Vein endothelial cell (primary cell): ENCODE results near the gene MESP1. TPM values are rescaled to one million over a fixed set of nuclear protein-coding genes. Genes with fewer than 3 reads are reported as not detected.

Experiments
- small RNA-seq: library from RNA; depleted of rRNA; stranded (forward); fragments of <200 nt; gene quantifications from one replicate; pipeline ENCODE3, GENCODE V24; 2012
- total RNA-seq: library from RNA; depleted of rRNA; stranded (reverse); fragments of >200 nt; gene quantifications from 2 replicates; pipeline ENCODE4 v1.2.3, GENCODE V29; 2012

Gene MESP1, protein sequence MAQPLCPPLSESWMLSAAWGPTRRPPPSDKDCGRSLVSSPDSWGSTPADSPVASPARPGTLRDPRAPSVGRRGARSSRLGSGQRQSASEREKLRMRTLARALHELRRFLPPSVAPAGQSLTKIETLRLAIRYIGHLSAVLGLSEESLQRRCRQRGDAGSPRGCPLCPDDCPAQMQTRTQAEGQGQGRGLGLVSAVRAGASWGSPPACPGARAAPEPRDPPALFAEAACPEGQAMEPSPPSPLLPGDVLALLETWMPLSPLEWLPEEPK
- 0.10 and 0.33 TPM in 2 replicates for total RNA-seq

GRCh38 chr15:89750560-89751542 is at the start of gene MESP1:
MESP1 (minus strand) TSS chr15:89751249; CDS start chr15:89751231, 18 bp downstream.

DNA sequence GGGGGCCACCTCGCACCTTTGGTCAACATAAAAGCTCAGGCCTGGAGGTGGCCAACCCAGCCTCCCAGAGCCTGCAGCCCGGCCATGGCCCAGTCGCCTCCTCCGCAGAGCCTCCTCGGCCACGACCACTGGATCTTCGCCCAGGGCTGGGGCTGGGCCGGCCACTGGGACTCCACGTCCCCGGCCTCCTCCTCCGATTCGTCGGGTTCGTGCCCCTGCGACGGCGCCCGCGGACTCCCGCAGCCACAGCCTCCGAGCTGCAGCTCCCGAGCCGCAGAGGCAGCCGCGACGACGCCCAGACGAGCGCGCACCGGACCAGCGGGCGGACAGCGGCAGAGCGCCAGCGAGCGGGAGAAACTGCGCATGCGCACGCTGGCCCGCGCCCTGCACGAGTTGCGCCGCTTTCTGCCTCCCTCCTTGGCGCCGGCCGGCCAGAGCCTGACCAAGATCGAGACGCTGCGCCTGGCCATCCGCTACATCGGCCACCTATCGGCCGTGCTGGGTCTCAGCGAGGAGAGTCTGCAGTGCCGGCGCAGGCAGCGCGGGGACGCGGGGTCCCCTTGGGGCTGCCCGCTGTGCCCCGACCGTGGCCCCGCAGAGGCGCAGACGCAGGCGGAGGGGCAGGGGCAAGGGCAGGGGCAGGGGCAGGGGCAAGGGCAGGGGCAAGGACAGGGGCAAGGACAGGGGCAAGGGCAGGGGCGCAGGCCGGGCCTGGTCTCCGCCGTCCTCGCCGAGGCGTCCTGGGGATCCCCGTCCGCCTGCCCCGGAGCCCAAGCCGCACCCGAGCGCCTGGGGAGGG is 25.4 kb upstream of the MESP1 start, which contains the start of gene MESP2:
Gene MESP2, plus strand, starts transcription at position 59 of the 799 bp plus-strand sequence. Its CDS starts 26 bp downstream, at position 85.

Small RNA genes within 50 kb of the gene (small RNA-seq; reads per million reads assigned to genes)
- 0.08 reads per million for gene RNU6-132P

Other genes with a start within 250 kb of the MESP1 start
- gene TICRR, start 175.8 kb downstream of the MESP1 start, total RNA-seq: 3.3 and 6.2 TPM in 2 replicates
- gene KIF7, start 95.8 kb downstream of the MESP1 start, total RNA-seq: 3.9 and 4.2 TPM in 2 replicates
- 0.10 TPM in 1 of 2 replicates, not detected in the other for gene PLIN1, start 71.9 kb downstream of the MESP1 start, total RNA-seq
- gene PEX11A, start 60.5 kb downstream of the MESP1 start, total RNA-seq: 2.4 and 3.3 TPM in 2 replicates
- 0.10 TPM in 1 of 2 replicates, not detected in the other for gene WDR93, start 60.4 kb downstream of the MESP1 start, total RNA-seq
- gene MESP2, start 25.1 kb upstream of the MESP1 start, total RNA-seq: 0.19 TPM in 1 of 2 replicates, not detected in the other
- gene ANPEP, start 63.6 kb upstream of the MESP1 start, total RNA-seq: 19.9 and 35.5 TPM in 2 replicates
- gene AP3S2, start 142.7 kb upstream of the MESP1 start, total RNA-seq: 41.8 and 43.8 TPM in 2 replicates
- 10.3 and 11.4 TPM in 2 replicates for gene ARPIN, start 161.7 kb upstream of the MESP1 start, total RNA-seq